ENCODE data around the gene GTF2H2.
"Not testable (repeated sequence)": the region's sequence is repeated elsewhere in the genome, so short reads cannot be mapped to it uniquely, and the experiment has no call there.

The GTF2H2 gene

DNA sequence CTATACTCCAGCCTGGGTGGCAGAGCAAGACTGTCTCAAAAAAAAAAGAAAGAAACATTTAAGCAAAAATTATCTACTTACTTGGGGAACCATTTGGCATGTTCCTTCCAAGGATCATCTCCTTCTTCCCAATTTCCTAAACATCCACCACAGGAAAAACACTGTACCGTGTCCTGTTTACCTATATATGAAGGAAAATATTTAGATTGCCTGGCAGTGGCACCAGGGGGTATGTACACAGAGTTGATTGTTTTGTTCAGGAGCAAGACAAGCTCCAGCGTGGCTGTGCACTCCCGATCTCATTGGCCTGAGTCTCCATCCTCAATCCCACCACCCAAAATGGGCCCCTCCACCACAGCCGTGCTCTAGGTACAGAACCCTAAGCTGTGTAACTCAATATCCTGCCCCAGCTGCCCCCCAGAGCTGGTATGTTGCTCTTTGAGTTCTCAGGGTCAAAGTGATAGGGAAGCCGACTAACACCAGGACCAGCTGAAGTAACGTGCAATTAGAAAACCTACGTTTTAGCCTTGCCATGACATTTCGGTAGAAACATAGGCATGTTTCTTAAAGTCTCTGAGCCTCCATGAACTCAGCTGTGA lies 56.2 kb downstream of the GTF2H2 start:
- DNase-seq = no peak

DNA sequence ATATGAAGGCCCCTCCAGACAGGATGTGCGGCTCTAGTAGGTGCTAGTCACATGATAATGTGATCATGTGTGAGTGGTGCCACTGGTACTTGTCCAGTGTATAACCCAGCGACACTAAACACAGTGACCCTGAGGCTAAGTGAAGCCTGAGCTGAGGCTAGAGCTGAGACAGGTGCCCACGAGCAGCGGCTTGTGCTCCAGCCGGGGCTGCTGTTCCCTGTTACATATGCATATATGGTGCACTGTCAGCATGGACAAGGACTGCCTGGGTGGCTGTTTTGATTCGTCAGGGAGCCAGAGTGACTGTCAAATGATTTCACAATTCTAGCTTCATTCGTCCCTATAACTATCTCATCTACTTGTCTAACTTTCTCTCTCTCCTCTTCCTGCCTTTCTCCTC lies 60.5 kb downstream of the GTF2H2 start:
- not testable (repeated sequence) for DNase-seq
